T-helper 1 cell (primary cell): ENCODE results near the gene MSLN.

Experiments used
- DNase-seq, 5 donors: peaks; one replicate each; pipeline ENCODE4 v3.0.0-alpha.2; 2012 to 2020

Gene MSLN

DNA sequence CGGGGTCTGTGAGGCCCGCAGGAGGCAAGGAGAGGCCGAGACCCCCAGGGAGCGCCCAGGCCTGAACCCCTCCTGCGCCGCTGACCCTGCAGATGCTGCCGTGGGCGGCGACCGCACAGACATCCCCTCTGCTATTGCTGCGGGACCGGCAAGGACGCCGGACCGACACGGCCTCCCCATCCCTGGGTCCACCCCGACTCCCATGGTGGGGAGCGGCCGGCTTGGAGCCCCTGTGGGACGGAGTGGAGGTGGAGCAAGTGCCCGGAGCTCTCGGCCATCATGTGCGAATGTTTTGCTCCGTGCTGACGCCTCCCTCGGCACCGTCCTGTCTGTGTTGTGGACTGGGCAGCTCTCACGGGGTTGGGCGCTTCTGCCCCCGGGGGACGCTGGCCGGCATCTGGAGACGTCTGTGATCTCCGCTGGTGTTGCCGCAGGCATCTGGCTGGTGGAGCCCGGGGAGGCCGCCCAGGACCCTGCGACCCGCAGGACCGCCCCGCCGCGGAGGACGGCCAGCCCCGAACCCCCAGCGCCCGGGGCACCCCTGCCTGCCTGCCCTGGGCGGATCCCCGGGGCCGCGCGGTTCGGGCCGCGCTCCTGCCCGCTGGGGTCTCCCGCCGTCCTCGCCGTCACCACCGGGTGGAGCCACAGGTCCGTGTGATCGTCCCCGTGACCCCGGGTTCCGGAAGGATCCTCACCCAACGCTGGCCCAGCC, 52.8 kb downstream of the MSLN start:
- peak in 3 of 5 donors; percentile 22 to 34 (median 34) for DNase-seq

- no peak for DNase-seq
These were observed 53.4 kb downstream of the MSLN start for GRCh38 chr16:813916-814412.

- DNase-seq, result no peak
These were observed 54.4 kb downstream of the MSLN start for GRCh38 chr16:814974-815373.

DNA sequence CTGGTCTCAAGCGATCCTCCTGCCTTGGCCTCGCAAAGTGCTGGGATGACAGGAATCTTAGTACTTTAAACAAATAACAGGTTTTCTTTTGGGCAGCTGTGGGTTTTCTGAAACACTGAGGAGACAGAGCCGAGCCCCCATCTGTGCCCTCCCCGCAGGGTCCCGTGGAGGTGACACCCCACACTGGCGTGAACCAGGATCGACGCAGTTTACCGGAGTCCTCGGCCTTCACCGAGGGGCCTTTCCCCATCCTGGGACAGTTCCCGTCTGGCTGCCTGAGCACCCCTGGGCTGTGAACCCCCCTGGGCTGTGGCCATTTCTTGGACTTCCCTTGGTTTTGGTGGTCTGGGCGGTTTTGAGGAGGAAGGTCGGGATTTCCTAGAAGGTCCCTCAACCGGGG, 55.3 kb downstream of the MSLN start:
- no peak for DNase-seq

- DNase-seq, result no peak
These were observed 56.7 kb downstream of the MSLN start for GRCh38 chr16:817001-817906.

- DNase-seq, result no peak
These were observed 57.6 kb downstream of the MSLN start for GRCh38 chr16:818132-818531.
